Activated gamma-delta T cell (primary cell): ENCODE data around the gene USP33.
"Not testable (repeated sequence)": the region's sequence is repeated elsewhere in the genome, so short reads cannot be mapped to it uniquely, and the experiment has no call there.

Source experiments
- DNase-seq: peaks from one replicate; lab custom pipeline; 2025; lab: John Stamatoyannopoulos, UW

The USP33 gene

GRCh38 chr1:77739235-77739634 lies 20.4 kb downstream of the USP33 start:
- DNase-seq = no peak

GRCh38 chr1:77732090-77732489 lies 27.6 kb downstream of the USP33 start:
- no peak for DNase-seq

- DNase-seq = no peak
Observed at GRCh38 chr1:77725706-77726105, 33.9 kb downstream of the USP33 start.

GRCh38 chr1:77718181-77718580 lies 41.5 kb downstream of the USP33 start:
- DNase-seq = no peak

GRCh38 chr1:77716065-77716464 lies 43.6 kb downstream of the USP33 start:
- no peak for DNase-seq

- no peak for DNase-seq
Observed at GRCh38 chr1:77709727-77710126, 49.9 kb downstream of the USP33 start.

GRCh38 chr1:77706321-77706720 lies 53.3 kb downstream of the USP33 start:
- DNase-seq = no peak

GRCh38 chr1:77704736-77705135 lies 54.9 kb downstream of the USP33 start:
- DNase-seq = no peak

GRCh38 chr1:77699673-77700072 lies 60.0 kb downstream of the USP33 start:
- DNase-seq = not testable (repeated sequence)

GRCh38 chr1:77697441-77697840 lies 62.2 kb downstream of the USP33 start:
- no peak for DNase-seq

GRCh38 chr1:77688939-77689338 lies 70.7 kb downstream of the USP33 start:
- DNase-seq = no peak

GRCh38 chr1:77687519-77687906 lies 72.1 kb downstream of the USP33 start:
- DNase-seq = no peak

GRCh38 chr1:77686796-77687518 lies 72.7 kb downstream of the USP33 start:
- DNase-seq = no peak

GRCh38 chr1:77683160-77684148 lies 76.2 kb downstream of the USP33 start:
- peak; percentile 91 for DNase-seq

GRCh38 chr1:77682460-77683159 lies 77.0 kb downstream of the USP33 start, which contains the start of gene ZZZ3:
Gene ZZZ3 (minus strand): TSS chr1:77682658. CDS start chr1:77633354, 49,304 bp downstream.
- peak; percentile 77 for DNase-seq

GRCh38 chr1:77680173-77680572 lies 79.5 kb downstream of the USP33 start:
- DNase-seq = no peak

GRCh38 chr1:77678660-77679610 lies 80.7 kb downstream of the USP33 start:
- no peak for DNase-seq

- not testable (repeated sequence) for DNase-seq
Observed at GRCh38 chr1:77674807-77675206, 84.8 kb downstream of the USP33 start.

GRCh38 chr1:77673716-77674355 lies 85.8 kb downstream of the USP33 start:
- DNase-seq = no peak

GRCh38 chr1:77673030-77673429 lies 86.6 kb downstream of the USP33 start:
- no peak for DNase-seq

- DNase-seq = no peak
Observed at GRCh38 chr1:77672374-77672773, 87.3 kb downstream of the USP33 start.
